NT2/D1 (cell line): ENCODE measurements around the gene RNGTT.

ENCODE experiments used
- SUZ12 ChIP-seq: IDR thresholded peaks from 2 replicates; pipeline ENCODE4 v1.6.1; 2011; ENCODE audit not compliant: insufficient read length, insufficient read depth; ENCODE audit errors: extremely low read depth
- YY1 ChIP-seq: IDR thresholded peaks from 2 replicates; pipeline ENCODE4 v1.6.1; 2011; ENCODE audit not compliant: insufficient read length, insufficient read depth
- ZNF274 ChIP-seq: IDR thresholded peaks from 2 replicates; pipeline ENCODE4 v1.6.1; 2011; ENCODE audit warnings: mild to moderate bottlenecking, low read depth, low read length

DNA sequence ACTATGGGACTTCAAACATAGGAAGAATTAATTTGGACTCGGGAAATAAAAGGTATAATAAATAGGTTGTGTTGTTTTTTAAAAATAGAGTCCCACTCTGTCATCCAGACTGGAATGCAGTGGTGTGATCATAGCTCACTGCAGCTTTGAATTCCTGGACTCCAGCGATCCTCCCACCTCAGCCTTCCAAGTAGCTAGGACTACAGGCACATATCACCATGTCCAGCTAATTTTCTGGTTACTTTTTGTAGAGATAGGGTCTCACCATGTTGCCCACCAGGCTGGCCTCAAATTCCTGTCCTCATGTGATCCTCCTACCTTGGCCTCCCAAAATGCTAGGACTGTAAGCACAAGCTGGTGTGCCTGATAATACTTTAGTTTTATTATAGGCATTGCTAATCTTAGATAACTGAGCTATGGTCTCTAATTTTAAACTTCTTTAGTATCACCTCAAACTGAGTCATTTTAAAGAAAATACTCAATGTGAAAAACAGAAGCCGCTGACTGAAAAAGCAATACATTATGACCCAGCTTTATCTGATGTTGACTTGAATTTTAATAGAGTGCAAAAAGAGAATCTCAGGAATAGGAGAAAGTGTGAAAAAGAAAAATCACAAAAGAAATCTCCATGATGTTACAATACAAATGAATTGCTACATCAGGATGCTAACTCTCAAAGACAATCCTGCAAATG lies 251.0 kb downstream of the RNGTT start:
- TF ChIP-seq SUZ12 (no peak), ZNF274 (no peak), YY1 (no peak)
